Measurements from ENCODE around the gene KCNH5. TPM values are rescaled to one million over a fixed set of nuclear protein-coding genes. Genes with fewer than 3 reads are reported as not detected.

Gene KCNH5
- total RNA-seq, 4 donors from 2014 or later = not detected

DNA sequence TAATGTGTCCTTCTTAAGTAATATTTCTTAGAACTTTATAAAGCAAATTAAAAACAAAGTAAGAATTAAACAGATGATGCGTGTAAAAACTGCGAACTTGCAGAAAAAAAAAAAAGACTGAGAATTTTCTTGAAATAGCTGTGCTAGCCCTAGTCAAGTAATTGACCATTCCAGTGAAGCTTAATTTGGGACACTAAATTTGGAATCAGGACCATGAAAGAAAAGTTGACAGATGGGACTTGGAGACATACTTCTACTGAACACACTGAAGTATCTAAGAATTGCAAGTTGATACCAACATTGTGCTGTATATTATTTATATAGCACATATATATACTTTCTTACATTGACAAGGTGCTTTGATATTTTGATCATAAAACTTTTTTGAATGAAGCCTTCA, 386.6 kb downstream of the KCNH5 start:
- TF ChIP-seq CTCF (IDR thresholded peaks at IDR 0.05; ENCODE audit: low read depth) = no peak

GRCh38 chr14:62657376-62657775, 387.9 kb downstream of the KCNH5 start:
- no peak for TF ChIP-seq CTCF (IDR thresholded peaks at IDR 0.05; ENCODE audit: low read depth)

- TF ChIP-seq CTCF (IDR thresholded peaks at IDR 0.05; ENCODE audit: low read depth) = no peak
These were observed 390.1 kb downstream of the KCNH5 start for GRCh38 chr14:62655166-62655565.

- TF ChIP-seq CTCF (IDR thresholded peaks at IDR 0.05; ENCODE audit: low read depth) = no peak
These were observed 390.6 kb downstream of the KCNH5 start for GRCh38 chr14:62654641-62655040.

Other genes starting within 250 kb of the KCNH5 start
- gene RHOJ, start 159.0 kb upstream of the KCNH5 start, total RNA-seq = 10 to 100 TPM in 1 of 4 donors, 1 to 10 TPM in 3; 5.3 to 23.2 (median 8.4) TPM

Measured in subcutaneous adipose tissue (tissue), 4 donors.